Common myeloid progenitor, CD34-positive (primary cell): ENCODE data around the gene FABP7.
A peak's percentile ranks its signal among the peaks of the same experiment; 100 is the strongest.
"Not testable (repeated sequence)": the region's sequence is repeated elsewhere in the genome, so short reads cannot be mapped to it uniquely, and the experiment has no call there.

Experiments used
- CTCF ChIA-PET: fragments of 350-600 bp; sonication (Branson Sonifier 250); formaldehyde crosslinking; loops from one replicate; lab custom pipeline; 2021; ENCODE audit warnings: antibody characterized with exemption; lab: Charles Lee
- POLR2A ChIA-PET: fragments of 350-600 bp; sonication (Branson Sonifier 250); formaldehyde crosslinking; loops from one replicate; lab custom pipeline; 2021; ENCODE audit warnings: antibody characterized with exemption; lab: Charles Lee
- DNase-seq, 3 donors: peaks; one replicate each; pipeline versions ENCODE4 v3.0.0 to v3.0.0-alpha.2; 2013
- H3K27ac ChIP-seq, 2 experiments: 1 replicate in 1 of 2; 2 replicates in 1 of 2; pipeline ENCODE4 v1.7.0; 2013; ENCODE audit warnings: inconsistent platforms in 2 of 2, low read length in 2 of 2, mild to moderate bottlenecking in 2 of 2, low read depth in 1 of 2, moderate library complexity in 1 of 2; ENCODE audit not compliant: severe bottlenecking in 2 of 2, insufficient read depth in 1 of 2, poor library complexity in 1 of 2
- H3K27me3 ChIP-seq, 5 experiments: replicated peaks in 2 of 5; 1 replicate in 3 of 5; 2 replicates in 2 of 5; pipeline versions ENCODE4 v1.6.1 to v1.7.0; 2013; ENCODE audit warnings: low read length in 4 of 5, mild to moderate bottlenecking in 2 of 5, moderate library complexity in 2 of 5, inconsistent platforms in 1 of 5; ENCODE audit not compliant: insufficient read depth in 5 of 5, control insufficient read depth in 4 of 5
- H3K36me3 ChIP-seq, 4 experiments: 1 replicate in 2 of 4; 2 replicates in 2 of 4; pipeline versions ENCODE4 v1.6.1 to v1.7.0; 2013; ENCODE audit warnings: low read length in 3 of 4, control low read depth in 1 of 4, mild to moderate bottlenecking in 1 of 4; ENCODE audit not compliant: control insufficient read depth in 4 of 4, insufficient read depth in 4 of 4
- H3K4me1 ChIP-seq, 4 experiments: 1 replicate in 3 of 4; 2 replicates in 1 of 4; pipeline versions ENCODE4 v1.6.1 to v1.7.1; 2013; ENCODE audit warnings: low read length in 3 of 4, mild to moderate bottlenecking in 3 of 4, control low read depth in 1 of 4, inconsistent platforms in 1 of 4, moderate library complexity in 1 of 4; ENCODE audit not compliant: control insufficient read depth in 4 of 4, insufficient read depth in 4 of 4; ENCODE audit errors: control extremely low read depth in 1 of 4
- H3K4me3 ChIP-seq, 7 experiments: 1 replicate in 4 of 7; 2 replicates in 3 of 7; pipeline versions ENCODE4 v1.5.1 to v1.7.0; 2013; ENCODE audit warnings: mild to moderate bottlenecking in 7 of 7, low read length in 6 of 7, moderate library complexity in 6 of 7, inconsistent platforms in 2 of 7, low read depth in 2 of 7, control low read depth in 1 of 7; ENCODE audit not compliant: insufficient read depth in 4 of 7, control insufficient read depth in 1 of 7; ENCODE audit errors: extremely low read depth in 1 of 7
- H3K9me3 ChIP-seq, 5 experiments: 1 replicate in 4 of 5; 2 replicates in 1 of 5; pipeline versions ENCODE4 v1.6.1 to v1.7.1; 2013; ENCODE audit warnings: low read length in 4 of 5, mild to moderate bottlenecking in 2 of 5, inconsistent platforms in 1 of 5, low read depth in 1 of 5, moderate library complexity in 1 of 5; ENCODE audit not compliant: control insufficient read depth in 4 of 5, insufficient read depth in 2 of 5; ENCODE audit errors: control extremely low read depth in 1 of 5
- WGBS: methylation state at CpG from one replicate; pipeline ENCODE4 v1.1.5; 2013; ENCODE audit not compliant: insufficient coverage; 5-methylcytosine and 5-hydroxymethylcytosine counted together

FABP7 gene

GRCh38 chr6:122736163-122736562 lies 43.4 kb upstream of the FABP7 start:
- Histone ChIP-seq H3K27ac (no peak overlapping the region), H3K36me3 (no peaks in the 10 kb centered on the region), H3K4me3 (no peak overlapping the region), H3K9me3 (no peaks in the 10 kb centered on the region), H3K27me3 (peaks cover 0 to 12% (median 7%) of the 10 kb centered on the region in 5 experiments), H3K4me1 (no peaks in the 10 kb centered on the region)
- WGBS = no CpG with 5 or more reads among the region's 4 CpGs
- DNase-seq = no peak
- CTCF ChIA-PET = interaction anchor here (0.7 kb wide), 1 partner anchor 103 kb away, joined by 3 read pairs; no protein-coding TSS in a partner anchor
- POLR2A ChIA-PET = no interaction called here

- Histone ChIP-seq H3K9me3 (no peaks in the 10 kb centered on the region), H3K4me3 (no peak overlapping the region), H3K4me1 (no peaks in the 10 kb centered on the region), H3K36me3 (no peaks in the 10 kb centered on the region), H3K27me3 (peaks cover 0 to 12% (median 7%) of the 10 kb centered on the region in 5 experiments), H3K27ac (no peak overlapping the region)
- no peak for DNase-seq
- no CpG with 5 or more reads among the region's 3 CpGs for WGBS
- CTCF ChIA-PET = interaction anchor here (0.7 kb wide), 1 partner anchor 102 kb away, joined by 3 read pairs; no protein-coding TSS in a partner anchor
- POLR2A ChIA-PET = no interaction called here
These were observed 42.9 kb upstream of the FABP7 start for GRCh38 chr6:122736616-122737015.

- WGBS = no CpG with 5 or more reads among the region's 2 CpGs
- CTCF ChIA-PET = interaction anchor here (0.6 to 3.9 kb wide), 6 partner anchors 9 to 99 kb away, joined by 3 to 36 read pairs (median 4); partner anchors contain the start of gene SMPDL3A
These were observed 39.4 kb upstream of the FABP7 start for GRCh38 chr6:122740091-122740490.

GRCh38 chr6:122740936-122741335 lies 38.6 kb upstream of the FABP7 start:
- Histone ChIP-seq H3K4me1 (no peaks in the 10 kb centered on the region), H3K27me3 (no peaks in the 10 kb centered on the region), H3K4me3 (no peak overlapping the region), H3K27ac (no peak overlapping the region), H3K9me3 (no peaks in the 10 kb centered on the region), H3K36me3 (no peaks in the 10 kb centered on the region)
- POLR2A ChIA-PET = no interaction called here
- CTCF ChIA-PET = interaction anchor here (0.6 to 3.9 kb wide), 6 partner anchors 10 to 98 kb away, joined by 3 to 36 read pairs (median 6); partner anchors contain the start of gene SMPDL3A
- DNase-seq = peak in 1 of 3 donors; percentile 13
- no CpG with 5 or more reads among the region's 2 CpGs for WGBS

More at GRCh38 chr6:122740091-122740490, 39.4 kb upstream of the FABP7 start:
- Histone ChIP-seq H3K4me1 (no peaks in the 10 kb centered on the region), H3K36me3 (no peaks in the 10 kb centered on the region), H3K27me3 (peaks cover 0 to 5% (median 0%) of the 10 kb centered on the region in 5 experiments), H3K9me3 (no peaks in the 10 kb centered on the region), H3K27ac (no peak overlapping the region), H3K4me3 (no peak overlapping the region)
- DNase-seq = peak in 1 of 3 donors; percentile 23
- POLR2A ChIA-PET = no interaction called here

GRCh38 chr6:122744247-122744646 lies 35.3 kb upstream of the FABP7 start:
- WGBS = 100% methylated on average over 1 of the region's 8 CpGs
- H3K27me3 ChIP-seq, POLR2A ChIA-PET, H3K9me3 ChIP-seq, H3K4me3 ChIP-seq, H3K4me1 ChIP-seq, H3K36me3 ChIP-seq, H3K27ac ChIP-seq: not testable (repeated sequence)
- DNase-seq = peak in 1 of 3 donors; percentile 23
- CTCF ChIA-PET = interaction anchor here (1.1 to 3.9 kb wide), 3 partner anchors 45 to 95 kb away, joined by 3 to 25 read pairs (median 13); no protein-coding TSS in a partner anchor

GRCh38 chr6:122744856-122745255 lies 34.7 kb upstream of the FABP7 start:
- DNase-seq, H3K4me3 ChIP-seq, H3K36me3 ChIP-seq, H3K9me3 ChIP-seq, H3K4me1 ChIP-seq, H3K27me3 ChIP-seq, H3K27ac ChIP-seq, POLR2A ChIA-PET: not testable (repeated sequence)
- CTCF ChIA-PET = interaction anchor here (1.1 to 3.9 kb wide), 6 partner anchors 14 to 94 kb away, joined by 3 to 25 read pairs (median 7); no protein-coding TSS in a partner anchor
- WGBS = 100% methylated on average over 2 of the region's 3 CpGs

GRCh38 chr6:122746688-122747087 lies 32.8 kb upstream of the FABP7 start:
- ChIA-PET POLR2A (no interaction called here), CTCF (interaction anchor here (1.8 to 3.9 kb wide), 4 partner anchors 16 to 92 kb away, joined by 6 to 25 read pairs (median 10); no protein-coding TSS in a partner anchor)
- DNase-seq = no peak
- H3K9me3 ChIP-seq = peaks cover 0 to 3% (median 0%) of the 10 kb centered on the region in 5 experiments
- no peak overlapping the region for H3K4me3 ChIP-seq
- H3K36me3 ChIP-seq = no peaks in the 10 kb centered on the region
- WGBS = 93% methylated on average over 7 of the region's 9 CpGs
- peaks cover 0 to 7% (median 2%) of the 10 kb centered on the region in 4 experiments for H3K4me1 ChIP-seq
- H3K27me3 ChIP-seq = no peaks in the 10 kb centered on the region
- H3K27ac ChIP-seq = no peak overlapping the region
